Endothelial cell (in vitro differentiated cells): ENCODE data around the gene SLC1A5. TPM values are rescaled to one million over a fixed set of nuclear protein-coding genes. Genes with fewer than 3 reads are reported as not detected.
"Not testable (repeated sequence)": the region's sequence is repeated elsewhere in the genome, so short reads cannot be mapped to it uniquely, and the experiment has no call there.

Experiments
- DNase-seq: peaks from one replicate; pipeline ENCODE4 v3.0.0; 2021; ENCODE audit warnings: low spot score
- H3K27ac Mint-ChIP-seq: one replicate; pipeline ENCODE4 v1.8.0; 2021; ENCODE audit warnings: mixed read lengths, inconsistent platforms; ENCODE audit not compliant: unreplicated experiment
- H3K27me3 Mint-ChIP-seq: one replicate; pipeline ENCODE4 v1.8.0; 2021; ENCODE audit warnings: mild to moderate bottlenecking, moderate library complexity, mixed read lengths, inconsistent platforms; ENCODE audit not compliant: unreplicated experiment
- H3K36me3 Mint-ChIP-seq: one replicate; pipeline ENCODE4 v1.8.0; 2021; ENCODE audit warnings: mild to moderate bottlenecking, low read depth, mixed read lengths, inconsistent platforms; ENCODE audit not compliant: unreplicated experiment
- H3K4me1 Mint-ChIP-seq: one replicate; pipeline ENCODE4 v1.8.0; 2021; ENCODE audit warnings: mild to moderate bottlenecking, mixed read lengths, inconsistent platforms; ENCODE audit not compliant: unreplicated experiment
- H3K4me3 Mint-ChIP-seq: one replicate; pipeline ENCODE4 v1.8.0; 2021; ENCODE audit warnings: mild to moderate bottlenecking, mixed read lengths, inconsistent platforms; ENCODE audit not compliant: unreplicated experiment
- H3K9me3 Mint-ChIP-seq: one replicate; pipeline ENCODE4 v1.8.0; 2021; ENCODE audit warnings: mixed read lengths, inconsistent platforms; ENCODE audit not compliant: unreplicated experiment
- total RNA-seq: library from RNA; stranded (reverse); fragmentation: NEBNext Ultra II Directional; extraction: Animal tissue kit (Norgen Biotek cat#: 25700); gene quantifications from one replicate; pipeline ENCODE4 v1.2.1, GENCODE V29; 2021; ENCODE audit not compliant: unreplicated experiment
- TF ChIP-seq, protein P1 (sequence below): fragments of 200-600 bp; sonication (generic); IDR thresholded peaks from one replicate; pipeline ENCODE4 v1.5.0; 2021; ENCODE audit warnings: antibody characterized with exemption; ENCODE audit not compliant: unreplicated experiment

The SLC1A5 gene
- total RNA-seq, 1 donor from 2014 or later = 62.6 TPM

DNA sequence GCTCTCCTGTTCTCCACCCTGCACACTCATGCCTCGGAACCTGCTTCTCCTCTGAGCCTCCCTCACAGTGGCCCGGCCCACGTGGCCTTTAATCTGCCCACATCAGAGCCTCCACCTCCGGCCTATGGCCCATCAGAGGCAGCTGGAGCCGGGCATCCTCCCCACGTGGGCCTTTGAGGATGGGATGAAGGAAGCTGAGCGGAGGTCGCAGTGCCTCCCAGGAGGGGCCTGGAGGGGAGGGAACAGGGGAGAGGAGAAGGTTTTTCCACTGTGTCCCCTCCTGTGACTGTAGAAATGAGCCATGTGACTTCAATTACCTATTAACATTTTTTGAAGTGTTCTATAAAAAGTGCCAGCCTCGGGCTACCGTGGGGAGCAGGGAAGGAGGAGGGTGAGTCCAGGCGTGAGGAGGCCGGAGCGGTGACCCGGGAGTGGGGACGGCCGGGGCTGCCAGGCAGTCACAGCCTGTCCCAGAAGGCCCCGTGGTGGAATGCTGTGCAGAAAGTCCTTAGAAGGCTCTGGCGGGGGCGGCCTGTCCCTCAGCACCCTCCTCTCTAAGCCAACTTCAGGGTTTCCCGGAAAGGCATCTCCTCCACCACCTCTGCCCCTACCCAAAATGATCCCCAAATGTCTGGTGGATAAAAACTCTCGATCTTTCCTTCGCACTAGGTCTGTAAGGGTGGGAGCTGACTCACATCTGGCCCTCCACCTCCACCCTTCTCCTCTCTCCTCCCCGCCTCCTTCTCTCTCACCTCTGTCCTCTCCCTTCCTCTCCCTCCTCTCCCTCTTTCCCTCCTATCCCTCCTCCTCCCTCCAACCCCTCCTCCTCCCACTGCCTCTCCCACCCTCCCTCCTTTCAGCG is 24.8 kb upstream of the SLC1A5 start:
- Mint-ChIP-seq H3K4me3 (no peak overlapping the region), H3K4me1 (no peaks in the 10 kb centered on the region), H3K9me3 (no peaks in the 10 kb centered on the region), H3K36me3 (no peaks in the 10 kb centered on the region), H3K27ac (no peak overlapping the region), H3K27me3 (peaks cover 2% of the 10 kb centered on the region)
- TF ChIP-seq, protein P1, sequence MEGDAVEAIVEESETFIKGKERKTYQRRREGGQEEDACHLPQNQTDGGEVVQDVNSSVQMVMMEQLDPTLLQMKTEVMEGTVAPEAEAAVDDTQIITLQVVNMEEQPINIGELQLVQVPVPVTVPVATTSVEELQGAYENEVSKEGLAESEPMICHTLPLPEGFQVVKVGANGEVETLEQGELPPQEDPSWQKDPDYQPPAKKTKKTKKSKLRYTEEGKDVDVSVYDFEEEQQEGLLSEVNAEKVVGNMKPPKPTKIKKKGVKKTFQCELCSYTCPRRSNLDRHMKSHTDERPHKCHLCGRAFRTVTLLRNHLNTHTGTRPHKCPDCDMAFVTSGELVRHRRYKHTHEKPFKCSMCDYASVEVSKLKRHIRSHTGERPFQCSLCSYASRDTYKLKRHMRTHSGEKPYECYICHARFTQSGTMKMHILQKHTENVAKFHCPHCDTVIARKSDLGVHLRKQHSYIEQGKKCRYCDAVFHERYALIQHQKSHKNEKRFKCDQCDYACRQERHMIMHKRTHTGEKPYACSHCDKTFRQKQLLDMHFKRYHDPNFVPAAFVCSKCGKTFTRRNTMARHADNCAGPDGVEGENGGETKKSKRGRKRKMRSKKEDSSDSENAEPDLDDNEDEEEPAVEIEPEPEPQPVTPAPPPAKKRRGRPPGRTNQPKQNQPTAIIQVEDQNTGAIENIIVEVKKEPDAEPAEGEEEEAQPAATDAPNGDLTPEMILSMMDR = no peak
- DNase-seq = no peak

DNA sequence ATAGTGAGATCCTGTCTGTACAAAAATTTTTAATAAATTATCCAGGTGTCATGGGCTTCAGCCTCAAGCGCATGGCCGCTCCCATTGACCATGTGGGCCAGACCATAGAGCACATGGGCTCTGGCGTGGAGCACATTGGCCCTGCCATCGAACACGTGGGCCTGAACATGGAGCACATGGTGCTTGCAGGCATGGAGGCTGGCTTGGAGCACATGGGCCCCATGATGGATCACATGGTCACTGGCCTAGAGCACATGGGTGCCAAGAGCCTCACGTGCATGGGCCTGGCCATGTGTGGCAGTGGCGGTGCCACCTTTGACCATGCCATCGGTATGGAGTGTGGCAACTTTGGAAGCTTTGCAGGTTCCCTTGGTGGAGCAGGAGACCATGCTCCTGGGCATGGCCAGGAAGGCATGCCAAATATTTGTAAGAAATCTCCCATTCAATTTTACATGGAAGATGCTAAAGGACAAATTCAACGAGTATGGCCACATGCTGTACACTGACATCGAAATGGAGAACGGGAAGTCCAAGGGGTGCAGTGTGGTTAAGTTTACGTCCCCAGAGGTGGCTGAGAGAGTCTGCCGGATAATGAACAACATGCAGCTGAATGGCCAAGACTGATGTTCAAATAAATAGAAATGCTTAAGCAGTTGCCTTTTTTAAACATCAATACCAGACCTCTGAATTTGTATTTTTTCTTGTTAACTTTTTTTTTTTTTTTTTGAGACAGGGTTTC is 21.3 kb upstream of the SLC1A5 start:
- Mint-ChIP-seq H3K27me3 (peaks cover 5% of the 10 kb centered on the region), H3K4me1 (no peaks in the 10 kb centered on the region), H3K9me3 (no peaks in the 10 kb centered on the region), H3K36me3 (no peaks in the 10 kb centered on the region), H3K4me3 (no peak overlapping the region), H3K27ac (no peak overlapping the region)
- TF ChIP-seq, protein P1 = no peak
- DNase-seq = no peak

DNA sequence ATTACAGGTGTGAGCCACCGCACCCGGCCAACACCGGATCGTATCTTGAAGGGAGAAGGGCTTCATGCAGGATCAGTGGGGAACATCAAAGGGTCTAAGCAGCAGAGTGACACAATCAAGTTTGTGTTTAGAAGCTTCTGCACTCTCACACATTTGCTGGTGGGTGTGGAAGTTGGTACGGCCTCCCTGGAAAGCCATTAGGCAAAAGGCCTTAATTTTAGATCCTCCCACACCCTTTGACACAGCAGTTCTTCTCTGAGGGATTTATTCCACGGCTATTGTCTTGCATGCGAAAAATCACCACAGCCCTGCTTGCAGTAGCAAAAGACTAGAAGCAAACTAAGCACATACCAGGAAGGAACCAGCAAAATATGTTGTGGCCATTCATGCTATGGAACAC is 18.3 kb upstream of the SLC1A5 start:
- no peaks in the 10 kb centered on the region for H3K36me3 Mint-ChIP-seq
- H3K9me3 Mint-ChIP-seq = no peaks in the 10 kb centered on the region
- peaks cover 5% of the 10 kb centered on the region for H3K27me3 Mint-ChIP-seq
- H3K4me1 Mint-ChIP-seq = no peaks in the 10 kb centered on the region
- no peak overlapping the region for H3K4me3 Mint-ChIP-seq
- H3K27ac Mint-ChIP-seq = no peak overlapping the region
- TF ChIP-seq, protein P1 = no peak
- no peak for DNase-seq

DNA sequence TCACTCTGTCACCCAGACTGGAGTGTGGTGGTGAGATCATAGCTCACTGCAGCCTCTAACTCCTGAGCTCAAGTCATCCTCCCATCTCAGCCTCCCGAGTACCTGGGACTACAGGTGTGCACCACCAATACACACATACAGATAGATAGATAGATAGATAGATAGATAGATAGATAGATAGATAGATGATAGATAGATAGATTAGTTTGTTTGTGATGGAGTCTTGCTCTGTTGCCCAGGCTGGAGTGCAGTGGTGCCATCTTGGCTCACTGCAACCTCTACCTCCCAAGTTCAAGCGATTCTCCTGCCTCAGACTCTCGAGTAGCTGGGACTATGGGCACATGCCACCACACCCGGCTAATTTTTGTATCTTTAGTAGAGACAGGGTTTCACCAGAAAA is 16.0 kb upstream of the SLC1A5 start:
- H3K4me3 Mint-ChIP-seq, H3K27ac Mint-ChIP-seq, H3K4me1 Mint-ChIP-seq, DNase-seq, H3K9me3 Mint-ChIP-seq, H3K27me3 Mint-ChIP-seq, H3K36me3 Mint-ChIP-seq: not testable (repeated sequence)

DNA sequence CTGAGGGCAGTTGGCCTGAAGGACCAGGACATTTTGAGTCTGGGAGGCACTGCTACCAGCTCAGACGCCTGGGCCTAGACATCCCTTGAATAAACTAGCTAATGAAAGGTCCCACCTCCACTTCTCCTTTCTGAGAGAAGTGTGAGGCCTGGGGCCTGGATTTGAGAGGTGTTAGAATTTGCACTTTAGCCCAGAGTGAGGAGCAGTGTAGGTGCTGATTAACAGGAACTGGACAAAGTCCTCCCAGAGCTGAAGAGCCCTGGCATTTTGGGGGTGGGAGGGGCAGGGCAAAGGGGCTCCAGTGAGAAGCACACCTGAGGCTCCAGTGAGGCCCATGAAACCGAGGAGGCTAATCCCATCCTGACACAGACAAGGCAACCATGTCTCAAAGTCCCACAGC is 15.2 kb upstream of the SLC1A5 start:
- Mint-ChIP-seq H3K27me3 (peaks cover 3% of the 10 kb centered on the region), H3K4me3 (no peak overlapping the region), H3K9me3 (no peaks in the 10 kb centered on the region), H3K36me3 (no peaks in the 10 kb centered on the region), H3K4me1 (no peaks in the 10 kb centered on the region), H3K27ac (no peak overlapping the region)
- DNase-seq = no peak
- TF ChIP-seq, protein P1 = no peak
